Sigmoid colon (tissue), 4 donors: ENCODE results near the gene RSPH9.

Source experiments
- EP300 ChIP-seq, 4 donors: sonication (generic); formaldehyde crosslinking; IDR thresholded peaks; one replicate each; pipeline ENCODE4 v1.6.1; 2017; ENCODE audit warnings: antibody characterized with exemption in 4 of 4
- TF ChIP-seq, protein P1 (sequence below), 4 experiments: fragments of 450-650 bp in 3 of 4; fragments of 200-600 bp in 1 of 4; IDR thresholded peaks; one replicate each; pipeline ENCODE4 v1.5.1; 2016 to 2019; ENCODE audit warnings: antibody characterized with exemption in 4 of 4, mild to moderate bottlenecking in 3 of 4, moderate library complexity in 2 of 4

DNA sequence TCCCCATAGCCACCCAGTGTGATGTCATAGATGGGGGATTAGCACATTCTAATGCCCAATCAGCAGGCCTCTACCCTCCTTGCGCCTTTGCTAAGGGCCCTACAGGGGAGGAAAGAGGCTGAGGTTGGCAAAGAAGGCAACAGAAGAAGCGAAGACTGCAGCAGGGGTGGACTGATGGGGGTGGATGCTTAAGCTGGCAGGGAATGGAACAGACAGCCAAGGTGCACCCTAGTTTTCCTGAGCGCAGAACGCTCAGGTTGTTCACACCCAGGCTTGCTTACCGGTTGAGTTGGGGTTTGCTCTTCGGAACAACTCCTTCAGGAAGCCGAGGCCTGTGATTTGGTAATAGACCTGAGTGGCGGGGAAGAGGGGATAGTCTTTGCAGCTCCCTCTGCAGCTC lies 30.1 kb downstream of the RSPH9 start:
- TF ChIP-seq, protein P1, sequence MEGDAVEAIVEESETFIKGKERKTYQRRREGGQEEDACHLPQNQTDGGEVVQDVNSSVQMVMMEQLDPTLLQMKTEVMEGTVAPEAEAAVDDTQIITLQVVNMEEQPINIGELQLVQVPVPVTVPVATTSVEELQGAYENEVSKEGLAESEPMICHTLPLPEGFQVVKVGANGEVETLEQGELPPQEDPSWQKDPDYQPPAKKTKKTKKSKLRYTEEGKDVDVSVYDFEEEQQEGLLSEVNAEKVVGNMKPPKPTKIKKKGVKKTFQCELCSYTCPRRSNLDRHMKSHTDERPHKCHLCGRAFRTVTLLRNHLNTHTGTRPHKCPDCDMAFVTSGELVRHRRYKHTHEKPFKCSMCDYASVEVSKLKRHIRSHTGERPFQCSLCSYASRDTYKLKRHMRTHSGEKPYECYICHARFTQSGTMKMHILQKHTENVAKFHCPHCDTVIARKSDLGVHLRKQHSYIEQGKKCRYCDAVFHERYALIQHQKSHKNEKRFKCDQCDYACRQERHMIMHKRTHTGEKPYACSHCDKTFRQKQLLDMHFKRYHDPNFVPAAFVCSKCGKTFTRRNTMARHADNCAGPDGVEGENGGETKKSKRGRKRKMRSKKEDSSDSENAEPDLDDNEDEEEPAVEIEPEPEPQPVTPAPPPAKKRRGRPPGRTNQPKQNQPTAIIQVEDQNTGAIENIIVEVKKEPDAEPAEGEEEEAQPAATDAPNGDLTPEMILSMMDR (IDR thresholded peaks at IDR 0.05), result no peak
- TF ChIP-seq EP300 (IDR thresholded peaks at IDR 0.05), result no peak
